HG03108 (cell line): ENCODE results near the gene WAPL.
A peak's percentile ranks its signal among the peaks of the same experiment; 100 is the strongest.

Experiments
- ATAC-seq: cut with Tn5 transposase; IDR thresholded peaks from one replicate; pipeline ENCODE4 v1.9.1; 2021; ENCODE audit warnings: moderate library complexity; ENCODE audit not compliant: unreplicated experiment

The WAPL gene

DNA sequence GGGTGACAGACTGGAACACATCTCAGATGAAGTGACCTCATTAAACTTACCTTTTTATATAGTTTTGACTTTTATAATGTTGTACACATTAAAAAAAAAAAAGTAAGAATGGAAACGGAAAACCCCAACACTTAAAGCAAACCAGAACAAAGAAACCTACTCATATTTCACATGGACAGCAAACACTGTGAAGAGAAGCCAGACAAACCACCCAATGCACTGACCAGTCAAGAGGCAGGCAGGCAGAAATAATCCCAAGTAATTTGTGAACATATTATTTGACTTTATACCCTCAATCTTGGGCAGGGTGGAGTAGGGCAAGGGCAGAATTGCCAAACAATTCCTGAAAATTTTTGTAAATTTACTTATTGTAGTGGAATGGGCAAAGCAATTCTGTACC lies 39.8 kb downstream of the WAPL start:
- no peak for ATAC-seq

- no peak for ATAC-seq
Observed at GRCh38 chr10:86480571-86480970, 41.0 kb downstream of the WAPL start.

DNA sequence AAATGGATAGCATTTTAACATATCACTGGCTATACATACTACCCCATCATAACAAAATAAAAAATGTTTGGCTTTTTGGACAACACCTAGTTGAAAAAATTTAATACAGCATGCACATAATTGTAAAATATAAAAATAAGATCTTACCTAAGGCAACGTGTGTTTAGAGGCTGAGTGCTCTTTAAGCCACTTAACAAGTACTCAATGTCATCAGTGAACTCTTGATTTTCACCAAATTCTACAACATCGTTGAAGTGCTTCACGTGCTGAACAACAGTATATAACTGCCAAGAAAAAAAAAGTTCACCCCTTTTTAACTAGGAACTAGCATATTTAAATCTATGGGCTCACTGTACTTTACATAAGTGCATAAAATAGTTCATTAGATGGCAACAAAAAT lies 49.5 kb downstream of the WAPL start:
- ATAC-seq, result no peak

- no peak for ATAC-seq
Observed at GRCh38 chr10:86461963-86462804, 59.4 kb downstream of the WAPL start.

- ATAC-seq, result peak; percentile 42
Observed at GRCh38 chr10:86451604-86451960, 70.0 kb downstream of the WAPL start.

DNA sequence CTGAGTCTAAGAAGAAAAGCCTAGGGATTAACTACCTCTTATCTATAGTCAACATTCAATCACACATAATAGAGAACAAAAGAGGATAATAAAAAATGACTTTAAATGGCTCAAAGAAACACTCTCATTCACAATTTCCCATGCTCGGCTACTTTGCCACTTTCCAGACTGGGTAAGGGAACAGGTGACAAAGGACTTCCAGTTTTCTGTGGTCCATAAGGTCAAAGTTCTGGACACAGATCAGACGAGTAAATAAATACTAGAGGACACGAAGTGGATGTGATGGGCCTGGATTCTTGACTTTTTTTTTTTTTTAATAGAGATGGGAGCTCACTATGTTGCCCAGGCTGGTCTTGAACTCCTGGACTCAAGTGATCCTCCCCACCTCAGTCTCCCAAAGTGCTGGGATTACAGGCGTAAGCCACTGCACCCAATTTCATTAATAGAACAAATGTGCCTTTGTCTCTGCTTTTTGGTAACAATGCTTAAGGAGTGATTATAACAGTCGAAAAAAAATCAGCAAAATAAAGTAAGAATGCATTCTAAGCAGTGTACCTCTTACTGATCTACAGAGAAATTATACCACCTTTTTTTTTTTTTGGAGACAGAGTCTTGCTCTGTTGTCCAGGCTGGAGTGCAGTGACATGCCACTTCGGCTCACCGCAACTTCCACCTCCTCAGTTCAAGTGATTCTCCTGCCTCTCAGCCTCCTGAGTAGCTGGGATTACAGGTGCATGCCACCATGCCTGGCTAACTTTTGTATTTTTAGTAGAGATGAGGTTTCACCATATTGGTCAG lies 70.6 kb downstream of the WAPL start:
- no peak for ATAC-seq

GRCh38 chr10:86449926-86450558 lies 71.5 kb downstream of the WAPL start:
- ATAC-seq, result no peak

DNA sequence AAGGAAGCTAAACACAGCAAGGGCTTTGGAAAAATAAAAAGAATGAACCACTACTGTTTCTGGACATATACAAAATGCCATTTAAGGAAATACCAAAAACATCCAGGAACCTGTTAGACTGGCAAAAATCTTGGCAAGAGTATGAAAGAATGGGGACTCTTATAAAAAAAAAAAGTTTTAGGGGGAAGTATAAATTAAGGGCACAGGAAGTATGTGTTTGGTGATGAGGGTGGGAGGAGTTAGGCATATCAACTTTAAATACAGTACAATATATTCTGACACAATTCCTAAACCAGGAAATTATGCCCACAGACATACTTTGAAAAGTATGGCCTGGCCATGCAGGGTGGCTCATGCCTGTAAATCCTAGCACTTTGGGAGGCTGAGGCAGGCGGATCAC lies 74.2 kb downstream of the WAPL start:
- no peak for ATAC-seq

- ATAC-seq, result no peak
Observed at GRCh38 chr10:86446987-86447386, 74.6 kb downstream of the WAPL start.

- no peak for ATAC-seq
Observed at GRCh38 chr10:86446440-86446839, 75.2 kb downstream of the WAPL start.

GRCh38 chr10:86443936-86444335 lies 77.7 kb downstream of the WAPL start:
- no peak for ATAC-seq

GRCh38 chr10:86443069-86443468 lies 78.5 kb downstream of the WAPL start:
- no peak for ATAC-seq

GRCh38 chr10:86440874-86441843 lies 80.4 kb downstream of the WAPL start:
- no peak for ATAC-seq

DNA sequence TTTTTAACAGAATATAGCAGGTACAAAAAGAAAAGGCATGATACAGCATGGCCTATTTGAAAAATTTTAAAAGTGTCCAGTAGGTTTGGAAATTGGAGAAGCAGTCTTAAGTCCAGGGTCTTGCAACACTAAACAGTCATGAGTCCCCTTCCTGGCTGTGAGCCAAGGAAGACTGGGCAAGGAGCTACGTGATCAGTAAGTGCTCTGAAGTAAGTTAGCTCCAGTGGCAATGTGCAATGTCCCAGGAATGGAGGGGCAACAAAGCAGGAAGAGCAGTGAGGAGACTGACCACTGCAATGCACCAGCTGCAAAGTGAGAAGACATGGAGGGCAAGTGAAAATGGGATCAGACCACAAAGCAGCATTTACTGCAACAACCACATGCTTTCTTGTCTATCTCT lies 82.0 kb downstream of the WAPL start:
- no peak for ATAC-seq

- no peak for ATAC-seq
Observed at GRCh38 chr10:86438091-86438749, 83.4 kb downstream of the WAPL start.

GRCh38 chr10:86437447-86437846 lies 84.1 kb downstream of the WAPL start:
- no peak for ATAC-seq

DNA sequence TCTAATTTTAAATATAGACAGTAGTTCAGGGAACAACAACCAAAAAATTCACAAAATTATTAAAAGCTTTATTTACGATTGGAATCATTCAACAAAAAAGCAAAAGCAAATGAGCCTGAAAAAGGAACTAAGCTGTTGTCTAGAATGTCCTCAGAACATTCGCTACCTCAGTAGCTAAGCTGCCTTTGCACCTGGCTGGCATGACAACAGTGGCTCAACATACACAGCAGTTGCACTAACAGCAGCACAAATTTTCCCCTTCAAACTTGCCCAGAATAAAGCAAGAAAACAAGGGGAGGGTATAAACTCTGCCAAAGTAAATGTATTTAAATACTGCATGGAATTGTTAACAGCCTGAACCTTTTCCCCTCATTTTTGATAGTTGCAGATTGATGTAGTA lies 84.6 kb downstream of the WAPL start:
- ATAC-seq, result no peak

DNA sequence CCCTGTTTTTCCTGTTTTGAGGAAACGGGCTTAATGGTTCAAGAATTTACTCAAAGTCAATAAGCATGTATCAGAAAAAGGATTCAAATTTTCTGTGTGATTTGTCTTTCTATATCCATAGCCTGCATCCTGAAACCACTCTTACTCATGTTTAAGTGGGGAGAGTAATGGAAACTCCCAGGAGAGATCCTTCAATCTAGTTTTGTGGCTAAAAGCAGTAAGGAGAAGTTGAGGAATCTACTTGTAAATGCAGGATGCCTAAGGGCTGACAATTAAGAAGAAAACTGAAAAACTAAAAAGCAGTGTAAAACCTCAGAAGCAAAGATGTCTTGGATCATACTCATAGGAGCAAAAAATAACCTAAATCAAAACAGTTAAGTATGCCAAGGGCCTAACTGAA lies 86.9 kb downstream of the WAPL start:
- no peak for ATAC-seq

DNA sequence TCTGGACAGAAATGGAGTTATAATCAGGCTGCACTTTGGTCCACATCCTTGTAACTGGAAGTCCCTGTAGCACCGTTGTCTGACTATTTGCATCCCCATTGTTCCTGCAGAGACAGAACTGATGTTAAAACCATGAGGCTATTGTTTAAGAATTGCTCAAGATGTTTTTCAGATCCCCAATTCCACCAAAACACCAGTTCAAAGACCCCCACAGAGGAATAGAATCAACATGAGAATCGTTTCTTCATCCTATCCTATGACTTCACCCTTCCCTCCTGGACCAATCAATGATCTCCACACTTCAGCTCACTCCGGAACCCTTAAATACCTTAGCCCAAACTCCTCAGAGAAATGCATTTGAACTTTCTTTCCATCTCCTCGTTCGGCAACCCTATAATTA lies 97.9 kb downstream of the WAPL start:
- ATAC-seq, result no peak

DNA sequence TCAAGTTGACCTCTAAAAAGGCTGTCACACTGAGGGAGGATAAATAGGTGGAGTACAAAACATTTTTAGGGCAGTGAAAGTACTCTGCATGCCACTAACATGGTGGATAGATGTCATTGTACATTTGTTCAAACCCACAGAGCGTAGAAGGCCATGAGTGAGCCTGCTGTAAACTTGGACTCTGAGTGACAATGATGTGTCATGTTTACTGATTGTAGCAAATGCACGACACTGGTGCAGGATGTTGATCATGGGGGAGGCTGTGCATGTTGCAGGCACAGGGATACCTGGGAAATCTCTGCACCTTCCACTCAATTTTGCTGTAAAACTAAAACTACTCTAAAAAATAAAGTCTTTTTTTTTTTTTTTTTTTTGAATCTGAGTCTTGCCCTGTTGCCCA lies 102.5 kb downstream of the WAPL start:
- no peak for ATAC-seq
